Fibroblast of skin of left biceps (primary cell): ENCODE data around the gene PTPRO.

Source experiments
- DNase-seq, 2 experiments: peaks; one replicate each; pipeline ENCODE4 v3.0.0-alpha.2; 2013; ENCODE audit warnings: low read depth in 2 of 2

The PTPRO gene

GRCh38 chr12:15558915-15559528 is 236.7 kb downstream of the PTPRO start:
- peak; percentile 85 to 89 for DNase-seq

- DNase-seq = no peak
Measured at GRCh38 chr12:15561396-15561795, 239.1 kb downstream of the PTPRO start.

- no peak for DNase-seq
Measured at GRCh38 chr12:15562263-15562662, 240.0 kb downstream of the PTPRO start.

DNA sequence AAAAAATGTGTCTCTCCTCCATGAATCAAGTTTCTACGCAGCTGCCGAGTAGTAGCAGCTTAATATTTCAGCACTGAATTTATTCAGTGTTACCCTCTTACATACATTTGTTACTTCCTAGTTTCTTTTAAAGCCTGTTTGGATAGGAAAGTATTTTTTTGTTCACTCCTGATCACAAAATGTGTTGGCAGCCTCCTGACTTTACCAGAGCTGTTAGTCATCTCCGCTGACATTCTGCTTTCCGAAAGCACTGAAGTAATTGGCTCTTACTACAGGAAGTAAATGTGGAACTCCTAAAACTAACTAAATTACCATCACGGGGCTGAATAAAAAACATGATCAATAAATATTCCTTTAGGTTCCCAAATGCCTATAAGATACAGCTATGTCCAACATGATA is 241.4 kb downstream of the PTPRO start:
- no peak for DNase-seq

GRCh38 chr12:15574353-15574752 is 252.0 kb downstream of the PTPRO start:
- DNase-seq = no peak

- DNase-seq = no peak
Measured at GRCh38 chr12:15575671-15576541, 253.6 kb downstream of the PTPRO start.

DNA sequence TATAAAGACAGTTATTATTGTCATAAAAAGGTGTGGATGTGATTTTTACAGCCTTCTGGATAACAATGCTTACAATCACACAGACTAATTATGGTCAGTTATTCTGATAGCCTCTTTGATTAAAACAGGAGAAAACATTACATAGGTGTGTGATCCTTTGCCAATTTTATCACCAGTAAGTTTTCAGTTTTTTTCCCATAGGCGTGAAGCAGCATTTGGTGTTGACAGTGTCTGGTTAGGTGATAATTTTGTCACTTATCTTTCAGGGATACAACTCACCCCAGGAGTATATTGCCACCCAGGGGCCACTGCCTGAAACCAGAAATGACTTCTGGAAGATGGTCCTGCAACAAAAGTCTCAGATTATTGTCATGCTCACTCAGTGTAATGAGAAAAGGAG is 258.1 kb downstream of the PTPRO start:
- no peak for DNase-seq

GRCh38 chr12:15581006-15581405 is 258.7 kb downstream of the PTPRO start:
- DNase-seq = no peak

DNA sequence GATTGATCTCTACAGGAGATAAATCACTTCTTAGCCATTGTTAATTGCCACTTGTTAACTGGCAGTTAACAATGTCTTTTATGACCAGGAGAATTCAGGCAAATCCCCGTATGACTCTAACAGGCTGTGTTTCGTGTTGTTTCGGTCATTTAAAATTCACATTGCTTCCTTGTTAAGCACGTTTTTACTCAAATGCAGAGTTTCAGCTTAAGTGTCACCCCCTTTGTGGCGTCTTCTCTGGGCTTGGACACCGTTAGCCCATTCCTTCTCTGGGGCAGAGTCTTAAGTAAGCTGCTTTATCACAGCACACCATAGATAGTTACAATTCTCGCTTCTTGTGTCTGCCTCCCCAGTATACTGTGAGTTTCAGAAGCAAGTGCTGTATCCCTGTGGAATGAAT is 261.5 kb downstream of the PTPRO start:
- DNase-seq = no peak

DNA sequence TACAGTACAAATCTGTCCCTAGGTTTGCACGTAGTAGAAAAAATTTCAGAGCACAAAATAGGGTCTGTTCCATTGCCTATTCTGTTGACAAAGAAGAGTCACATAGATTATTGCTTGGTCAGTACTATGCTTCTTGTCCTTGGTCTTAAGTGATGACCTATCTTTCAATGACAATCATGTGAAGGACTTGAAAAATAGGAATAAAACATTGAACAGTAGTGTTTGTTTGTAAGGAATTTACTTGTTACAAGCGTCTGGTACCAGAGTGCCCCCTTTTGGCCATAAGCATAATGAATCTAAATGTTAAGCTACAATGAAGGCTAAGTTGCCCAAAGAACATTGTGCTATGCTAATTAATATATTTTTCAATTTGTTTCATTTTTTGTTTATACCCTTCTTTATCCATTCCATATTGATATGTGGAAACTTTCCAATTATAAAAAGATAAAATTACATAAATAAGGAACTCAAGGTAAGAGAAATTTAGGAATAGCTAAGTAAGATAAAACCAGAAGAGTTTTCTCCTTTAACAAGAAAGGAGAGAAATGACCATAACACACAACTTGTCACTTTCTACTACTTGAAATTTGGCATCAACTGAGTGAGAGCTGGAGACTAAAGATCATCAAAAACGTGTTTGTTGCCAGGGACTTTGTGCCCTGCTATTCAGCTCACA is 262.2 kb downstream of the PTPRO start:
- DNase-seq = no peak

GRCh38 chr12:15589328-15590032 is 267.2 kb downstream of the PTPRO start:
- no peak for DNase-seq

GRCh38 chr12:15590180-15590826 is 268.0 kb downstream of the PTPRO start:
- peak in 1 of 2 experiments; percentile 49 for DNase-seq

GRCh38 chr12:15591811-15592210 is 269.5 kb downstream of the PTPRO start:
- DNase-seq = no peak

- no peak for DNase-seq
Measured at GRCh38 chr12:15592934-15593333, 270.6 kb downstream of the PTPRO start.

- no peak for DNase-seq
Measured at GRCh38 chr12:15596174-15596573, 273.9 kb downstream of the PTPRO start.

GRCh38 chr12:15597125-15597830 is 275.0 kb downstream of the PTPRO start:
- no peak for DNase-seq

DNA sequence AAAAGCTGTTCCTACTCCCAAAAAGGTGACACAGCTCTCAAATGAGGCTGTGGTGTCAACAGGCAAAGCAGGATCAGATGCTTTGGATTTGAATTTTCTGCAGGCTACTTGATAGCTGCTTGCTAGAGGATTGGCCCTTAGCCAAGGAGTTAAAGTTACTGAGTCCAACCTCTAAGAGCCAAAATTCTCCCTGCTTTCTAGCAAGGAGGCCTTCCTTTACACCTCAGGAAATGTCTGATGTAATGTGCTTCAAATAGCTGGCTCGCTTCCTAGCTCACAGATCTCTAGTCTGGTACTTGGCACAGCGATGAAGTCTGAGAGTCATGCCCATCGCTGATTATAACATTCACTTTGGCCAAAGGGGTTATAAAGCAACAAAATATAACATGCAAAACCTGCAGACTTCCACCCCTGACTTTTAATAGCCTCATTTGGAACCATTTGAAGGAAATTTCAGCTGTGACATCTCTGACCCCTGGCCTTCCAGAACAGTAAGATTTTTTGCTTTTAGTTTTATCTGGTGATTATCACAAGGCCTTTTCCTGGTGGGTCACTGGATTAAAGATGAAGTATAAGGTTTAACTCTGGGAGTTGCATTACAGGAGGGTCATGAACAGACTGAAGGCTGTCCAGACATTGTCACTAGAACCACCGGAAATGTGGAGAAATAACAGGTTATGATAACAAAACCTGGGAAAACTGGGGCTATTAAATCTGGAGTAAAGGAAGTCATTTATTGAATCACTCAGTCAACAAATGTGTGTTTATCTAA is 277.1 kb downstream of the PTPRO start:
- DNase-seq = peak; percentile 71 to 76

- DNase-seq = no peak
Measured at GRCh38 chr12:15600223-15600935, 278.1 kb downstream of the PTPRO start.

DNA sequence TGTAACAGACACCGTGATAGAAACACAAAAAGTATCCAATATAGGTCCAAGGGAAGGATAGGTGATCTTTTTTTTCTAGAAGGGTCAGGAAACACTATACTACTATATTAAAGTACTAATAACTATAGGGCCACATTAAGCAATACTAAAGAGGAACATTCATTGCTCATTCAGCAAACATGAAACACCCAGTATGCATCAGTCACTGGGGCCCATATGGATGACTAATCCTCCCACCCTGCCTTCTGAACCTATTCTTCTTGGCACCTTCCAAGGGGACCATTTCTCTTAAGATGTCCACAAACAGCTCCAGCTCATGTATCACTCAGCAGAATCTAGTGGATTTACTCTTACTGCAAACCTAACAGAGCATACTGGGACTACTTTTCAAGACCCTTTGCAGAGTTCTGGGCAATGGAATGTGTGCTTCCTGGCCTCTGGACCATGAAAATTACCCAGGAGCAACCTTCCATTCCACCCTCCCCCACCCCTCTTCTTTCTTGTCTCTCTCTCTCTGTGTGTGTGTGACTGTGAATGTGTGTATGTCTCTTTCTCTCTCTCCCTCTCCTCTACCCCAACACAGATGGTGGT is 279.0 kb downstream of the PTPRO start:
- DNase-seq = peak; percentile 57 to 66
